ENCODE measurements around the gene UPK1A. TPM values are rescaled to one million over a fixed set of nuclear protein-coding genes. Genes with fewer than 3 reads are reported as not detected.
A peak's percentile ranks its signal among the peaks of the same experiment; 100 is the strongest.

UPK1A gene
- total and polyA plus RNA-seq, 10 of the 15 experiments (the other 5 are each of a cell fraction or from before 2014, with no cell fraction given) = 0.15 to 1.9 (median 0.26) TPM; not detected in 7

- TF ChIP-seq BHLHE40 (IDR thresholded peaks at IDR 0.05; ENCODE audit: borderline replicate concordance in 1 of 2, low read depth in 2 of 2, low read length in 1 of 2) (peak; percentile 98), RFX5 (IDR thresholded peaks at IDR 0.05; ENCODE audit: low read depth, low read length) (0 out of 2 replicates have a peak, but pooled peaks have one; percentile 17), CBX3 (IDR thresholded peaks at IDR 0.05; ENCODE audit: borderline replicate concordance, low read depth) (no peak), MXI1 (IDR thresholded peaks at IDR 0.05; ENCODE audit: low read depth, low read length) (no peak), LARP7 (IDR thresholded peaks at IDR 0.05) (peak; percentile 91), ATF3 (IDR thresholded peaks at IDR 0.05; ENCODE audit: borderline replicate concordance, extremely low read depth, low read depth, low read length) (no peak), IKZF1 (conservative IDR thresholded peaks at IDR 0.05) (peak; percentile 84), POU2F2 (IDR thresholded peaks at IDR 0.05; ENCODE audit: borderline replicate concordance, low read depth, low read length) (peak; percentile 64; the same call in 2 of the 3 replicates), RCOR1 (conservative IDR thresholded peaks at IDR 0.05; ENCODE audit: low read depth, low read length) (no peak), CBX5 (IDR thresholded peaks at IDR 0.05; ENCODE audit: low read depth) (no peak), JUND (IDR thresholded peaks at IDR 0.05; ENCODE audit: low read depth, low read length) (peak; percentile 99), SIX5 (IDR thresholded peaks at IDR 0.05; ENCODE audit: low read depth, low read length, severe bottlenecking) (peak; percentile 35), ZBTB33 (IDR thresholded peaks at IDR 0.05) (no peak), MYC (IDR thresholded peaks at IDR 0.05; ENCODE audit: insufficient read depth, insufficient read length, insufficient replicate concordance, low read length, severe bottlenecking) (no peak)
- TF ChIP-seq, protein P1, sequence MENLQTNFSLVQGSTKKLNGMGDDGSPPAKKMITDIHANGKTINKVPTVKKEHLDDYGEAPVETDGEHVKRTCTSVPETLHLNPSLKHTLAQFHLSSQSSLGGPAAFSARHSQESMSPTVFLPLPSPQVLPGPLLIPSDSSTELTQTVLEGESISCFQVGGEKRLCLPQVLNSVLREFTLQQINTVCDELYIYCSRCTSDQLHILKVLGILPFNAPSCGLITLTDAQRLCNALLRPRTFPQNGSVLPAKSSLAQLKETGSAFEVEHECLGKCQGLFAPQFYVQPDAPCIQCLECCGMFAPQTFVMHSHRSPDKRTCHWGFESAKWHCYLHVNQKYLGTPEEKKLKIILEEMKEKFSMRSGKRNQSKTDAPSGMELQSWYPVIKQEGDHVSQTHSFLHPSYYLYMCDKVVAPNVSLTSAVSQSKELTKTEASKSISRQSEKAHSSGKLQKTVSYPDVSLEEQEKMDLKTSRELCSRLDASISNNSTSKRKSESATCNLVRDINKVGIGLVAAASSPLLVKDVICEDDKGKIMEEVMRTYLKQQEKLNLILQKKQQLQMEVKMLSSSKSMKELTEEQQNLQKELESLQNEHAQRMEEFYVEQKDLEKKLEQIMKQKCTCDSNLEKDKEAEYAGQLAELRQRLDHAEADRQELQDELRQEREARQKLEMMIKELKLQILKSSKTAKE (IDR thresholded peaks at IDR 0.05; ENCODE audit: low read depth, poor library complexity, severe bottlenecking) = peak; percentile 89
- TF ChIP-seq, protein P2, sequence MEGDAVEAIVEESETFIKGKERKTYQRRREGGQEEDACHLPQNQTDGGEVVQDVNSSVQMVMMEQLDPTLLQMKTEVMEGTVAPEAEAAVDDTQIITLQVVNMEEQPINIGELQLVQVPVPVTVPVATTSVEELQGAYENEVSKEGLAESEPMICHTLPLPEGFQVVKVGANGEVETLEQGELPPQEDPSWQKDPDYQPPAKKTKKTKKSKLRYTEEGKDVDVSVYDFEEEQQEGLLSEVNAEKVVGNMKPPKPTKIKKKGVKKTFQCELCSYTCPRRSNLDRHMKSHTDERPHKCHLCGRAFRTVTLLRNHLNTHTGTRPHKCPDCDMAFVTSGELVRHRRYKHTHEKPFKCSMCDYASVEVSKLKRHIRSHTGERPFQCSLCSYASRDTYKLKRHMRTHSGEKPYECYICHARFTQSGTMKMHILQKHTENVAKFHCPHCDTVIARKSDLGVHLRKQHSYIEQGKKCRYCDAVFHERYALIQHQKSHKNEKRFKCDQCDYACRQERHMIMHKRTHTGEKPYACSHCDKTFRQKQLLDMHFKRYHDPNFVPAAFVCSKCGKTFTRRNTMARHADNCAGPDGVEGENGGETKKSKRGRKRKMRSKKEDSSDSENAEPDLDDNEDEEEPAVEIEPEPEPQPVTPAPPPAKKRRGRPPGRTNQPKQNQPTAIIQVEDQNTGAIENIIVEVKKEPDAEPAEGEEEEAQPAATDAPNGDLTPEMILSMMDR (IDR thresholded peaks at IDR 0.05 in 2 of 3, conservative IDR thresholded peaks at IDR 0.05 in 1 of 3; ENCODE audit: control insufficient read depth in 2 of 3, extremely low read depth in 1 of 3, insufficient read depth in 1 of 3, low read depth in 3 of 3, low read length in 3 of 3) = peak in 1 of 3 experiments; percentile 1; a peak in 1 of 6 replicates
- TF ChIP-seq, protein P3, sequence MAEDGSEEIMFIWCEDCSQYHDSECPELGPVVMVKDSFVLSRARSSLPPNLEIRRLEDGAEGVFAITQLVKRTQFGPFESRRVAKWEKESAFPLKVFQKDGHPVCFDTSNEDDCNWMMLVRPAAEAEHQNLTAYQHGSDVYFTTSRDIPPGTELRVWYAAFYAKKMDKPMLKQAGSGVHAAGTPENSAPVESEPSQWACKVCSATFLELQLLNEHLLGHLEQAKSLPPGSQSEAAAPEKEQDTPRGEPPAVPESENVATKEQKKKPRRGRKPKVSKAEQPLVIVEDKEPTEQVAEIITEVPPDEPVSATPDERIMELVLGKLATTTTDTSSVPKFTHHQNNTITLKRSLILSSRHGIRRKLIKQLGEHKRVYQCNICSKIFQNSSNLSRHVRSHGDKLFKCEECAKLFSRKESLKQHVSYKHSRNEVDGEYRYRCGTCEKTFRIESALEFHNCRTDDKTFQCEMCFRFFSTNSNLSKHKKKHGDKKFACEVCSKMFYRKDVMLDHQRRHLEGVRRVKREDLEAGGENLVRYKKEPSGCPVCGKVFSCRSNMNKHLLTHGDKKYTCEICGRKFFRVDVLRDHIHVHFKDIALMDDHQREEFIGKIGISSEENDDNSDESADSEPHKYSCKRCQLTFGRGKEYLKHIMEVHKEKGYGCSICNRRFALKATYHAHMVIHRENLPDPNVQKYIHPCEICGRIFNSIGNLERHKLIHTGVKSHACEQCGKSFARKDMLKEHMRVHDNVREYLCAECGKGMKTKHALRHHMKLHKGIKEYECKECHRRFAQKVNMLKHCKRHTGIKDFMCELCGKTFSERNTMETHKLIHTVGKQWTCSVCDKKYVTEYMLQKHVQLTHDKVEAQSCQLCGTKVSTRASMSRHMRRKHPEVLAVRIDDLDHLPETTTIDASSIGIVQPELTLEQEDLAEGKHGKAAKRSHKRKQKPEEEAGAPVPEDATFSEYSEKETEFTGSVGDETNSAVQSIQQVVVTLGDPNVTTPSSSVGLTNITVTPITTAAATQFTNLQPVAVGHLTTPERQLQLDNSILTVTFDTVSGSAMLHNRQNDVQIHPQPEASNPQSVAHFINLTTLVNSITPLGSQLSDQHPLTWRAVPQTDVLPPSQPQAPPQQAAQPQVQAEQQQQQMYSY (CRISPR knock-in tag; IDR thresholded peaks at IDR 0.05) = no peak
These were observed 22.8 kb upstream of the UPK1A start (continued) for GRCh38 chr19:35643255-35644205.
